ENCODE data around the gene LRP11.

GRCh38 chr6:149863698-149864577 lies at the start of gene LRP11:
- no peak for TF ChIP-seq ZNF217 (CRISPR knock-in tag; IDR thresholded peaks at IDR 0.05)
- no peak for TF ChIP-seq CTCF (IDR thresholded peaks at IDR 0.05 in 2 of 3, conservative IDR thresholded peaks at IDR 0.05 in 1 of 3; ENCODE audit: insufficient read depth in 2 of 3, low read depth in 1 of 3, low read length in 3 of 3)
- no peak for TF ChIP-seq NFIC (IDR thresholded peaks at IDR 0.05)
